ENCODE results near the gene ZBTB47.

ZBTB47 gene

DNA sequence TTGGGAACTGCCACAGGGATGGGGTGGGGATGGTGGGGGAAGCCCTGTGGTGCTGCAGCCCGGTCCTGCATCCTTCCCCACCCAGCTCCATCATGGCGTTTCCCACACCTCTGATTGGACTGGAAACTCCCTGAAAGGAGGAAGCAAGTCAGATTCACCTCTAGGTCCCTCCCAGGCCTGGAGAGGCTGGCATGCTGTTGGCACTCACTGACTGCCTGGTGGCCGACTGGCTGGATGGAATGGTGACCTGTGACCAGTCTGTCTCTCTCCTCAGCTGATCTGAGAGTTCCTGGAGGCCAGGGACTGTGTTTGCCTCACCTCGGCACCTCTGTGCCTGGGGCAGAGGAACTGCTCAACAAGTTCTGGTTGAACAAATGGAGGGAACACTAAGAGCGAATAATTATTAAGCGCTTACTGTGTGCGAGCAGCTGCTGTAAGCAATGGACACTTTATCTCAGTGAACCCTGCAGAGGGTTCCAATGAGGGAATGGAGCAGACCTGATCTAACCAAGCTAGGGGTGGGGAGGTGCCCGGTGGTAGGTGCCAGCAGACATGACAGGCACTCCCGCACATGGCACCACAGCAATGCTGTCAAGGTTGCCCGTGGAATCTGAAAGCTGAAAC is 52.6 kb downstream of the ZBTB47 start:
- H3K27me3 ChIP-seq (ENCODE audit: insufficient read depth, poor library complexity, severe bottlenecking), result no peaks in the 10 kb centered on the region
- H3K4me3 ChIP-seq (ENCODE audit: severe bottlenecking), result no peak overlapping the region
- no peak for ATAC-seq (ENCODE audit: low read depth)
- no peaks in the 10 kb centered on the region for H3K36me3 ChIP-seq (ENCODE audit: low read depth)
- H3K27ac ChIP-seq (ENCODE audit: poor library complexity, severe bottlenecking), result no peak overlapping the region
- no peaks in the 10 kb centered on the region for H3K9me3 ChIP-seq (ENCODE audit: severe bottlenecking)
- TF ChIP-seq, protein P1, sequence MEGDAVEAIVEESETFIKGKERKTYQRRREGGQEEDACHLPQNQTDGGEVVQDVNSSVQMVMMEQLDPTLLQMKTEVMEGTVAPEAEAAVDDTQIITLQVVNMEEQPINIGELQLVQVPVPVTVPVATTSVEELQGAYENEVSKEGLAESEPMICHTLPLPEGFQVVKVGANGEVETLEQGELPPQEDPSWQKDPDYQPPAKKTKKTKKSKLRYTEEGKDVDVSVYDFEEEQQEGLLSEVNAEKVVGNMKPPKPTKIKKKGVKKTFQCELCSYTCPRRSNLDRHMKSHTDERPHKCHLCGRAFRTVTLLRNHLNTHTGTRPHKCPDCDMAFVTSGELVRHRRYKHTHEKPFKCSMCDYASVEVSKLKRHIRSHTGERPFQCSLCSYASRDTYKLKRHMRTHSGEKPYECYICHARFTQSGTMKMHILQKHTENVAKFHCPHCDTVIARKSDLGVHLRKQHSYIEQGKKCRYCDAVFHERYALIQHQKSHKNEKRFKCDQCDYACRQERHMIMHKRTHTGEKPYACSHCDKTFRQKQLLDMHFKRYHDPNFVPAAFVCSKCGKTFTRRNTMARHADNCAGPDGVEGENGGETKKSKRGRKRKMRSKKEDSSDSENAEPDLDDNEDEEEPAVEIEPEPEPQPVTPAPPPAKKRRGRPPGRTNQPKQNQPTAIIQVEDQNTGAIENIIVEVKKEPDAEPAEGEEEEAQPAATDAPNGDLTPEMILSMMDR (IDR thresholded peaks at IDR 0.05; ENCODE audit: poor library complexity, severe bottlenecking), result no peak
- H3K4me1 ChIP-seq (ENCODE audit: insufficient read depth, poor library complexity, severe bottlenecking), result no peaks in the 10 kb centered on the region
- DNase-seq (ENCODE audit: low spot score), result no peak

DNA sequence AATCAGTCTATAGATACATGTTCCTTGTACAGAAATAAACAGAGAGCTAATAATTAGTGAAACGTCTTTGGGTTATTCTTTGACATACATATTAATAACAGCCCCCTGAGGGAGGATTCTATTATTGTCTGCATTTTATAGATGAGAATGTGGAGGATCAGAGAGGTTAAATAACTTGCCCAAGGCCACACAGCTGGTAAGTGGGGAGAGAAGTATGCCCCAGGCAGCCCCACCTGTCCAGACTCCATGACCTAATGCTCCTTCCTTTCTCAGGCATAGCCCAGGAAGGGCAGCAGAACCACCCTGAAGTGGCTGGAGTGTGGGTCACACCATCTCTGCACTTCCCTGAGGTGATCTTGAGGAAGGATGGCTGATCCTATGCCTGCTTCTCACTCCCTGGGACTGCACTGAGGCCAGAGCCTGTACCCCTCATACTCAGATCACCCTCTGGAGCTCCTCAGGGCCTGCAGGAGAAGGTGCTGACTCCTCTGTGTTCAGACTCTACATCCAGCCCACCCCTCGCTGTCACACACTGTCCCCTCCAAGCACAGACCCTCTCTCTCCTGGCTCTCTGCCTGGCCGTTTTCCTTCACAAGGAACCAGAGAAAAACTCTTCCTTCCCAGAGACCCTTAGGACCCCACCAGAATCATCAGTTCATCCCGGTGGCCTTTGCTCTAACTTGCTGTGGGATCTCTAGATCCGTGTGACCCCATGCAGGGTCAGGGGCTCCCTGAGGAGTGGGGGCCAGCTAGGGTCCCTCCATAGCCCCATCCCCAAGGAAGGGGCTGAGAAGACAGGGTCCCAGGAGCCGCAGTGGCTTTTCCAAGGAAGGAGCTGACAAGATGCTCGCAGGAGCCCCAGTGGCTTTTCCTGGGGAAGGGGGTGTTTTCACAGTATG is 53.5 kb downstream of the ZBTB47 start:
- Histone ChIP-seq H3K4me1 (ENCODE audit: insufficient read depth, poor library complexity, severe bottlenecking) (no peaks in the 10 kb centered on the region), H3K36me3 (ENCODE audit: low read depth) (no peaks in the 10 kb centered on the region), H3K27ac (ENCODE audit: poor library complexity, severe bottlenecking) (no peak overlapping the region), H3K27me3 (ENCODE audit: insufficient read depth, poor library complexity, severe bottlenecking) (no peaks in the 10 kb centered on the region), H3K4me3 (ENCODE audit: severe bottlenecking) (no peak overlapping the region), H3K9me3 (ENCODE audit: severe bottlenecking) (no peaks in the 10 kb centered on the region)
- DNase-seq (ENCODE audit: low spot score) (no peak), ATAC-seq (ENCODE audit: low read depth) (no peak)
- TF ChIP-seq, protein P1 (IDR thresholded peaks at IDR 0.05; ENCODE audit: poor library complexity, severe bottlenecking), result no peak

DNA sequence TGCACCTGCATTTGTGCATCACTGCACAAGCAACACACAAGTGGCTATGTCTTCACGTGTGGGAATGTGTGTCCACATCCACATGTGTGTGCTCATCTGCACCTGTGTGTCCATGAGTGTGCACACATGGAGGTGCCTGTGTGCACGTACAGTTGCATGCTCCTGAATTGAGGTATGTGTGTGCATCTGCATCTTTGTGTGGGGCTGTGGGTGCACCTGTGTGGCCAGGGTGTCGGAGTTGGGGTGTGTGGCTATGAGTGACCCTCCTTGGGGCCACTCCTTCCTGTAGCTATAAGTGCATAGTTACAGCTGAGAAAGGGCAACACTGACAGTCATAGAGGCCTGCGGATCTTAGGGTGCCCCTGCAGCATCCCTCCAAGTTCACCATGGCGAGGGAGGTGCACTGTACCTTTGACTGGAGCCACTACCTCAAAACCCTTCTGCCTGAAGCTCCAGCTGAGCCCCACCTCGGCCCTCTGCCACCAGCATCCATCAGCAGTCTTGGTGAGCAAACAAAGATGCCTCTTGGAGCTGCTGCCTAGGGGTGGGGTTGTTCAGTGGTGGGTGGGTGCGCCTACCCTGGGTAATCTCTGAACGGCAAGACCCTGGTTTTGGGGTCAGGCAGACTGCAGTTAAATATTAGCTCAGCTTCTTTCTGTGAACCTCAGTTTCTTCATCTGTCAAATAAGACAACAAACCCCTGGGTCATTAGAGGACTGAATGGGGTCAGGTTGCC is 54.3 kb downstream of the ZBTB47 start:
- no peaks in the 10 kb centered on the region for H3K4me1 ChIP-seq (ENCODE audit: insufficient read depth, poor library complexity, severe bottlenecking)
- no peaks in the 10 kb centered on the region for H3K27me3 ChIP-seq (ENCODE audit: insufficient read depth, poor library complexity, severe bottlenecking)
- H3K4me3 ChIP-seq (ENCODE audit: severe bottlenecking), result no peak overlapping the region
- ATAC-seq (ENCODE audit: low read depth) (no peak), DNase-seq (ENCODE audit: low spot score) (no peak)
- no peaks in the 10 kb centered on the region for H3K36me3 ChIP-seq (ENCODE audit: low read depth)
- no peaks in the 10 kb centered on the region for H3K9me3 ChIP-seq (ENCODE audit: severe bottlenecking)
- TF ChIP-seq, protein P1 (IDR thresholded peaks at IDR 0.05; ENCODE audit: poor library complexity, severe bottlenecking), result no peak
- no peak overlapping the region for H3K27ac ChIP-seq (ENCODE audit: poor library complexity, severe bottlenecking)

DNA sequence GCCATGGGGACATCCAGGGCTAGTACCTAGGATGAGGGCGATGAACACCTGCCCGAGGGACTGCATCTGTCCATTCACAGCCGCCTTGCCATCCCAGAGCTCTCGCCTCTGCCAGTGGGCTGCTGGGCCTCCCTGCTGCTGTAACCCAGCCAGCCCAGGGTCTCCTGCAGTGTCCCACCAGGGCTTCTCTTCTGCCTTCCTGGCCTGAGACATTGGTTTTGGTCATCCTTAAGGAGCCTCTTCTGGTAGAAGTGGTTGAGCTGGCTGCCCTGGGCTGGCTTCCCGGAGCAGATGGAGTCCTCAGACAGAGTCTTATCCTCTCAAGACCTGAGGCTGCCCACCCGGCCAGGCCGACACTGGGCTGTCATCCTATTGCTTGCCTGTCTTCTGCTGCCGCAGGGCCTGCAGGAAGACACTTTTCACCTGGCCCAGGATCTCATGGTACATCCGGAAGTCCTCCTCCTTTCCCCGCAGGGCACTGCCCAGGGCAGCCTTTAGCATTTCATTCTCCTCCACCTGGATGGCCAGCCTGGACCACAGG is 55.2 kb downstream of the ZBTB47 start:
- Histone ChIP-seq H3K4me1 (ENCODE audit: insufficient read depth, poor library complexity, severe bottlenecking) (no peaks in the 10 kb centered on the region), H3K4me3 (ENCODE audit: severe bottlenecking) (no peak overlapping the region), H3K27me3 (ENCODE audit: insufficient read depth, poor library complexity, severe bottlenecking) (no peaks in the 10 kb centered on the region), H3K27ac (ENCODE audit: poor library complexity, severe bottlenecking) (no peak overlapping the region), H3K36me3 (ENCODE audit: low read depth) (no peaks in the 10 kb centered on the region), H3K9me3 (ENCODE audit: severe bottlenecking) (no peaks in the 10 kb centered on the region)
- DNase-seq (ENCODE audit: low spot score) (no peak), ATAC-seq (ENCODE audit: low read depth) (no peak)
- TF ChIP-seq, protein P1 (IDR thresholded peaks at IDR 0.05; ENCODE audit: poor library complexity, severe bottlenecking), result no peak
